A549 (cell line): ENCODE data around the gene NGEF.

Experiments used
- CHD4 ChIP-seq: fragments of 200-600 bp; sonication (generic); IDR thresholded peaks from 2 replicates; pipeline ENCODE4 v1.6.1; 2016; ENCODE audit warnings: antibody characterized with exemption, mild to moderate bottlenecking, borderline replicate concordance
- EP300 ChIP-seq, 2 experiments: fragments of >200 bp; sonication (Bioruptor Twin); formaldehyde crosslinking; IDR thresholded peaks; 2 replicates in 1 of 2; 3 replicates in 1 of 2; pipeline ENCODE4 v1.6.1; 2016 to 2017
- JUN ChIP-seq, 2 experiments: fragments of >200 bp; sonication (Bioruptor Twin); formaldehyde crosslinking; IDR thresholded peaks; 2 replicates in 1 of 2; 3 replicates in 1 of 2; pipeline ENCODE4 v1.6.1; 2016 to 2017
- JUNB ChIP-seq: fragments of >200 bp; sonication (Bioruptor Twin); formaldehyde crosslinking; IDR thresholded peaks from 2 replicates; pipeline ENCODE4 v1.6.1; 2016
- POLR2AphosphoS2 ChIP-seq: conservative IDR thresholded peaks from 2 replicates; pipeline ENCODE4 v1.6.1; 2012; ENCODE audit warnings: low read length, improper control_type of control experiment, inconsistent platforms
- RFX5 ChIP-seq: fragments of 450-650 bp; IDR thresholded peaks from 2 replicates; pipeline ENCODE4 v1.7.1; 2014; ENCODE audit warnings: antibody characterized with exemption, mild to moderate bottlenecking, moderate library complexity
- TF ChIP-seq, protein P1 (sequence below): fragments of >200 bp; sonication (Bioruptor Twin); formaldehyde crosslinking; IDR thresholded peaks from 3 replicates; pipeline ENCODE4 v1.5.1; 2016

DNA sequence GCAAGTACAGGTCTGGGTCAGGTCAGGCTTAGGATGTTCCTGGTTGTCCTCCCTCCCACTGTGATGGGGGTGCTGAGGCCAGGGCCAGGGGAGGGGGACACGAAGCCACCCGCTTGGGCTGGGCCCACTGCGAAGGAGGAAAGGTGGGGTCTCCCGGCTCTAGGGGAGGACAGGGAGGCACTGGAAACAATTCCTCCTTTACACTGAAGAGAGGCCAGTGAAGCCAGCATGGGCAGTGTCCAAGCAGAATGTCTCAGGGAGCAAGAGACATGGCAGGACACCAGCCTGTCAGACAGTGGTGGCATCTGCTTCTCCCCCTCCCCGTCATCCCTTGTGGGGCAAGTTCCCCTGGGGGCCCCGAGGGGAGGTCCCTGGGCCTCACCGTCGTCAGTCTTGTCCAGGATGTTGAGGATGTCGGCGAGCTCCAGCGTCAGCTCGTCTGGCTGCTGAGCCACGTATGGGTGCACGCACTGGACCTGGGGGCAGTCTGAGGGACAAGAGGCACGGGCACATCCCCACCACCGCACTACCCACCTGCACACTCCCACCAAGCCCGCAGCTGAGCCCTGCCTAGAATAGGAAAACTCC, 132.2 kb downstream of the NGEF start:
- TF ChIP-seq JUNB (no peak), EP300 (IDR thresholded peaks at IDR 0.05) (no peak), RFX5 (no peak), CHD4 (no peak), POLR2AphosphoS2 (no peak), JUN (IDR thresholded peaks at IDR 0.05) (no peak)
- TF ChIP-seq, protein P1, sequence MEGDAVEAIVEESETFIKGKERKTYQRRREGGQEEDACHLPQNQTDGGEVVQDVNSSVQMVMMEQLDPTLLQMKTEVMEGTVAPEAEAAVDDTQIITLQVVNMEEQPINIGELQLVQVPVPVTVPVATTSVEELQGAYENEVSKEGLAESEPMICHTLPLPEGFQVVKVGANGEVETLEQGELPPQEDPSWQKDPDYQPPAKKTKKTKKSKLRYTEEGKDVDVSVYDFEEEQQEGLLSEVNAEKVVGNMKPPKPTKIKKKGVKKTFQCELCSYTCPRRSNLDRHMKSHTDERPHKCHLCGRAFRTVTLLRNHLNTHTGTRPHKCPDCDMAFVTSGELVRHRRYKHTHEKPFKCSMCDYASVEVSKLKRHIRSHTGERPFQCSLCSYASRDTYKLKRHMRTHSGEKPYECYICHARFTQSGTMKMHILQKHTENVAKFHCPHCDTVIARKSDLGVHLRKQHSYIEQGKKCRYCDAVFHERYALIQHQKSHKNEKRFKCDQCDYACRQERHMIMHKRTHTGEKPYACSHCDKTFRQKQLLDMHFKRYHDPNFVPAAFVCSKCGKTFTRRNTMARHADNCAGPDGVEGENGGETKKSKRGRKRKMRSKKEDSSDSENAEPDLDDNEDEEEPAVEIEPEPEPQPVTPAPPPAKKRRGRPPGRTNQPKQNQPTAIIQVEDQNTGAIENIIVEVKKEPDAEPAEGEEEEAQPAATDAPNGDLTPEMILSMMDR, result no peak
